Astrocyte of the hippocampus (primary cell): ENCODE results near the gene MYOF.
"Not testable (repeated sequence)": the region's sequence is repeated elsewhere in the genome, so short reads cannot be mapped to it uniquely, and the experiment has no call there.

Experiments
- DNase-seq: peaks from one replicate; pipeline ENCODE4 v3.0.0; 2011; ENCODE audit warnings: low read depth, low spot score

The MYOF gene

GRCh38 chr10:93299606-93300287 is 182.4 kb downstream of the MYOF start:
- DNase-seq = peak; percentile 27

- DNase-seq = no peak
Measured at GRCh38 chr10:93299195-93299594, 182.9 kb downstream of the MYOF start.

- DNase-seq = no peak
Measured at GRCh38 chr10:93296151-93296550, 186.0 kb downstream of the MYOF start.

DNA sequence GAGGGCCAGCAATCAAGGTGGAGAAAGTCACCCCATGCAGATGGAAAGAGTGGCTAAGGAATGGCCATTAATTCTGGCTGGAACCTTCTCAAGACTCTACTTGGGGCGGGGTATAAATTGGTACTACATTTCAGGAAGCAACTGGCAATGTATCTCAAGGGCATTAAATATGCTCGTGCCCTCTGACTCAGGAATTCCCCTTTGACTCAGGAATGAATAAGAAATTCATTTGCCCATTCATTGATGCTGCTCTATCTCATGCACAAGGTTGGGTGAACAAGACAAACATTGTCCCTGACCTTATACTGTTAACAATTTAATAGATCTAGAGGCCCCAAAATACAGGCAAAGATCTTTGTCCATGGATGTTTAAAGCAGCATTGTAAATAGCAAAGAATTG is 188.1 kb downstream of the MYOF start:
- DNase-seq = no peak

DNA sequence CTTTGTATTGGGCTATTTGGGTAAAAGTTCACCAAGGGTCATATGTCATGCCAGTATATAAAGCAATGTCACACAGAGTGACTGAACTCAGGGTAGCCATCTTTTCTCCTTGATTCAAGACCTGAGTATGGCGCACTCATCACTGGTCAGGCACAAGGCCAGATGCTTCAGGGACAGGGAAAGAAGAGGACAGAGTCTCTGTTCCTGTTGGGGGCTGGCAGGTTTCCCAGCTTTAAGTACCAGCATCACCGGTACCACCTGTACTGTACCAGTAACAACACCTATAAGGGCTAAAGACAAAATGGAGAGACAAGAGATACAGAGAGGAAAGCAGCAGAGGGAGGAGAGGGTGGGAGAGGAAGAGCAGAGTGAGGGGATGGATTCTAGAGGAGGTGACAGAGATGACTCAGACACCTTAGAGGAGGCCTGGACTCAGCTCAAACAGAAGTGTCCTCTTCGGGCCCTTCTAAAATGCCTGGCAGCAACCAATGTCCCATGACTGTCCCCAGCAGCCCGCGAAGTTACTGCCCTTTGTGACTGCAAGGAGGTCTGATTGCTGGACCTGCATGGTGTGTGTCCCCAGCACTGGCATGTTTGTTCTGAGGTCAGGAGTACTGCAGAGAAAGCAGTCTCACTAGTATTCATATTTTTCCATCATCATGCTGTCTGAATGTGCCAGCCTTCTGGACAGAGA is 191.3 kb downstream of the MYOF start:
- DNase-seq = no peak

GRCh38 chr10:93288679-93289634 is 193.2 kb downstream of the MYOF start:
- peak; percentile 97 for DNase-seq

DNA sequence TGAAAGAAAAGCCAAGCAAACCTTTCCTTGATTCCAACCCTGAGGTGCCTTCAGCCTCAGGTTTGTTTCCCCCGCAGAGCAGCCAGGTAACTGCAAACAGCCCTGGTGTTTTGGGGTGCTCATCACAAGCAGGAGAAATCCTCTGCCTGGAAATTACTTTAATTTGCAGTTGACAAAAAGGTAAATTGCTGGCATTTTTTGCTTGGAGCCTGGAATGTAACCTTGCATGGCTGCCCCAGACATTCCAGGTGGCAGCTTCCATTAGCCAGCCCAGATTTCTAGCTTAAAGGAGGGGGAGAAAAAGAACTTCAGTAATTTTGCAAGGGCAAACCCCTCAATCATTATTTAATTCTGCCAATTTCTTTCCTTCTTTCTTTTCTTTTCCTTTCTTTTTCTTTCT is 194.4 kb downstream of the MYOF start:
- peak; percentile 47 for DNase-seq

DNA sequence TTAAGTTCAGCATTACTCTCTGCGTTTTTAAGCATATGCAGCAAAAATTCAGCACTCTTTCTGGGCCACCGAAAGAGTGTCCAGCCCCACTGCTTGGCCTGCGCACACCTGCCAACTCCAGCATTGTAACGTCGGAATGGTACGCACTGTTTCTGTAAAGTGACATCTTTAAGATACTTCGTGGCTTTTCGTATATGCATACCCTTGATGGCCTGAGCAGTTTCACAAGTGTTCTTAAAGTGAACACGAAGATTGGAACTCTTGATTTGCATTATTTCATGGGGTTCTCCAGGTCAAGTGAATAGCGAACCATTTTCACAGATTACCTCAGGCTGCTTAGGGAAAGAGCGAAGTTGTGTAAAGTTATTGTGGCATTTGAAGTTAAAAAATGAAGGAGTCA is 197.9 kb downstream of the MYOF start:
- DNase-seq = not testable (repeated sequence)

GRCh38 chr10:93281367-93281720 is 200.8 kb downstream of the MYOF start:
- DNase-seq = peak; percentile 53

GRCh38 chr10:93280699-93281366 is 201.3 kb downstream of the MYOF start:
- peak; percentile 52 for DNase-seq

- DNase-seq = no peak
Measured at GRCh38 chr10:93280121-93280698, 201.9 kb downstream of the MYOF start.

DNA sequence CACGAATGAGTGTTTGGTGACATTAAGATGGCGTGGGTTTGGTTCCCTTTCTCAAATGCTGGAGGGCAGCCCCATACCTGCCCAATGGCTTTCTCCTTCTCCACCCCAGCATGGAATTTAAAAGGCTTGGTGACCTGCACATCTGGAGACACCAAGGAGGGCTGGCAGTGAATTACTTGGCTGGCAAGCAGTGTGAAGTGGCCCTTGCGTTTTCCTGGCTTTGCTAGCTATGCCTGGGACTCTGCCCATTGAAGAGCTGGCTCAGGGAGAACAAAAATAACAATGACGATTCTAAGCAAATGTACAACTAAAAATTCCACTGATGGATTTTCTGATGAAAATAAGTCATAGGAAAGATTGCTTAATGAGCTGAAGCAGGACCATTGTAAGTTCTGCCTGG is 204.8 kb downstream of the MYOF start:
- DNase-seq = no peak

GRCh38 chr10:93274419-93274818 is 207.7 kb downstream of the MYOF start:
- no peak for DNase-seq

- DNase-seq = no peak
Measured at GRCh38 chr10:93272884-93273675, 209.1 kb downstream of the MYOF start.

GRCh38 chr10:93271347-93271746 is 210.8 kb downstream of the MYOF start:
- no peak for DNase-seq

DNA sequence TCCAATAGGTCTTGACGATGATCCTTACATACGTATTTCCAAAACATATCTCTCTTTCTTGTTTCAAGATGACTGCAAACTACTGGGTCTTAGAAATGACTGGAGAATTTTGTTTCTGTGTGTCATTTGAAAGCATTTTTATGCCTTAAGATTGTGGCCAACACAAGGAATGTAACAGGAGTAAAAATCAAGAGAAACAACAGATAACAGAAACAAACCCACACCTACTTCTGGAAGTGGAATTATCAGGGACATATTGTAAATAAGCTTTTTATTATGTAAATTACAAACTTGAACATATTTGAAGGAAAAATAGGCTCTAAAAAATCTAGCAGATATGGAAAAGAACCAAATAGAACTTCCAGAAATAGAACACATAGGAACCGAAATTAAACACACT is 212.9 kb downstream of the MYOF start:
- DNase-seq = no peak

- no peak for DNase-seq
Measured at GRCh38 chr10:93268021-93268420, 214.1 kb downstream of the MYOF start.

DNA sequence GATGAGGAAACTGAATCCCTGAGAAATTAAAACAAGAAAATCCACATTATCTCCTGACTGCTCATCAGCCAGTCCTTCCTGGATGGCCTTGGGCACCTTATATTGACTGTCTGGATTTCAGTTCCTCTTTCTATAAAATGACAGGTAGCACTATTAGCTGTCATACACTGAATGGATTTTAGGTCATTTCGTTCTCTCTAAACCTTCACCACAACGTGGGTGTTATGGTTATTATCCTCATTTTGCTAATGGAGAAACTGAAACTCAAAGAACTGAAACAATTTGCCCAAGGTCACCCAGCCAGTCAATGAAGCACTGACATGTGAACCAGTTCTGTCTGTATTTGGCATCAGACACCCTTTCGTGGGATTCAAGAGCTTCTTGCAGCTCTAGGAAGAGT is 214.6 kb downstream of the MYOF start:
- DNase-seq = no peak

DNA sequence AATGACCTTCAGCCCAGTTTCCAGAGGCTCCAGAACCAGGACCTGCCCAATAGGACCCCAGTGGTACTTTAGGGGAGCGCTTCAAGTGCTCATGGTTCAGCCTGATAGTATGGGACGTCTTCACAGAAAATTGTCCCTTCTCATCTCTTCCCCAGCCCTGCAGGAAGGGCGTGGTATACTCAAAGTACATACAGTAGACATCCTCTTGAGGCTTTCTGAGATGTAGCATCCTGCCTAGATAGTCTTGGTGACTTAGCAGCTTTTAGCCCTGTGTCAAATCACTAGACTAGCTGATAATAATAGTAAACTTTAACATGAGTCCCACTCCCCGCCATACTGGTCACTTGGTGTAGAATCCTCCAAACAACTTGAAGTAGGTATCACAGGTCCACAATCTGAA is 215.3 kb downstream of the MYOF start:
- no peak for DNase-seq

DNA sequence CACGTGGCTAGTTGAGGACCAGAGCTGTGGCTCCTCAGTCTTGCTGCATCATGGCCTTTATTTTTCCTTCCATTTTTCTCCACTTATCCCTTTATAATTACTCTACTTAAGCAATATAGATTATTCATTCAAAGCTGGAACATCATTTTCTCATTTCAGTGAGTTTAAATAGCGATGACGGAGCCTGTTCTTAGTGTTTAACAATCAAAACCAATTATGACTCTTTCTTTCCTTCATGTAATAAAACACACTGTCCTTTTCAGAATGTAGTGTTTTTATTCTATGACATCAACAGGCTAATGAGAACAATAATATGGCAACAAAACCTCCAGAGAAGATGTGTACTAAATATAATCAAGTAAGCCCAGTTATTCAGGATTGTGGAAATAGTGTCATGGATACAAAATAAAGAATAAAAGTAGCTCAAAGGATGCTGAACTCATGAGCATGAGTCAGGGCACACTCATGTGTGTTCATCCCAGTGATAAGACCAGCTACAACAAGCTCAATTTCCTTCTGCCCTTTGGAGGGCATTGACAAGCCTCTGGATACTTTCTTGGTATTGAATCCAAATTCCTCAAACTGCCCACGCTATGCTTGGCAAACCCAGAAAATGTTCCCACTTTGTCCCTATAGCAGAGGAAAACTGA is 220.0 kb downstream of the MYOF start:
- peak; percentile 22 for DNase-seq
